ENCODE results near the gene EDDM13.

DNA sequence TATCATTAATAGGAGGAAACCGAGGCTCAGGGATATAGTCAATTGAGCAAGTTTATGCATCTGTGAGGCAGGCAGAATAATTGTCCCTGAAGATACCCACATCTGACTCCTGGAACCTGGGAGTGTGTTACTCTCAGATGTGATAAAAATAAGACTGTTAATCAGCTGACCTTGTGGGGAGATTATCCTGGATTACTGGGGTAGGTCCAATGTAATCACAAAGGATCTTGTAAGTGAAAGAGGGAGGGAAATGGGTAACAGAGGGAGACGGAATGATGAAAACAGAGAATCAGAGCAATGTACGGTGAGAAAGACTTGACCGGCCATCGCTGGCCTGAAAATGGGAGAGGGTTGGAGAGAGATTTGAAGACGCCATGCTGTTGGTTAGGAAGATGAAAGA lies 3.2 kb upstream of the EDDM13 start:
- TF ChIP-seq, protein P1, sequence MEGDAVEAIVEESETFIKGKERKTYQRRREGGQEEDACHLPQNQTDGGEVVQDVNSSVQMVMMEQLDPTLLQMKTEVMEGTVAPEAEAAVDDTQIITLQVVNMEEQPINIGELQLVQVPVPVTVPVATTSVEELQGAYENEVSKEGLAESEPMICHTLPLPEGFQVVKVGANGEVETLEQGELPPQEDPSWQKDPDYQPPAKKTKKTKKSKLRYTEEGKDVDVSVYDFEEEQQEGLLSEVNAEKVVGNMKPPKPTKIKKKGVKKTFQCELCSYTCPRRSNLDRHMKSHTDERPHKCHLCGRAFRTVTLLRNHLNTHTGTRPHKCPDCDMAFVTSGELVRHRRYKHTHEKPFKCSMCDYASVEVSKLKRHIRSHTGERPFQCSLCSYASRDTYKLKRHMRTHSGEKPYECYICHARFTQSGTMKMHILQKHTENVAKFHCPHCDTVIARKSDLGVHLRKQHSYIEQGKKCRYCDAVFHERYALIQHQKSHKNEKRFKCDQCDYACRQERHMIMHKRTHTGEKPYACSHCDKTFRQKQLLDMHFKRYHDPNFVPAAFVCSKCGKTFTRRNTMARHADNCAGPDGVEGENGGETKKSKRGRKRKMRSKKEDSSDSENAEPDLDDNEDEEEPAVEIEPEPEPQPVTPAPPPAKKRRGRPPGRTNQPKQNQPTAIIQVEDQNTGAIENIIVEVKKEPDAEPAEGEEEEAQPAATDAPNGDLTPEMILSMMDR (IDR thresholded peaks at IDR 0.05; ENCODE audit: extremely low read depth in 1 of 2, insufficient read depth in 1 of 2, low read depth in 1 of 2, low read length in 2 of 2) = no peak
- TF ChIP-seq POLR2A (IDR thresholded peaks at IDR 0.05; ENCODE audit: low read depth, low read length) (no peak), EZH2 (IDR thresholded peaks at IDR 0.05; ENCODE audit: borderline replicate concordance, low read depth, low read length, severe bottlenecking) (no peak), MAX (IDR thresholded peaks at IDR 0.05; ENCODE audit: insufficient read depth, insufficient read length) (no peak), FOS (IDR thresholded peaks at IDR 0.05; ENCODE audit: borderline replicate concordance, insufficient read depth, low read length) (no peak), POLR2AphosphoS5 (IDR thresholded peaks at IDR 0.05; ENCODE audit: insufficient read depth, low read depth, low read length) (no peak), GATA2 (IDR thresholded peaks at IDR 0.05; ENCODE audit: insufficient read depth, insufficient read length, low read depth, low read length) (no peak), MYC (IDR thresholded peaks at IDR 0.05; ENCODE audit: low read depth, low read length) (no peak), JUN (IDR thresholded peaks at IDR 0.05; ENCODE audit: borderline replicate concordance, insufficient read depth, insufficient read length, low read depth) (no peak)
